ENCODE results near the gene TRIO. TPM values are rescaled to one million over a fixed set of nuclear protein-coding genes. Genes with fewer than 3 reads are reported as not detected.

Gene TRIO
- total RNA-seq, 4 donors from 2014 or later, result 112 to 155 (median 145) TPM

DNA sequence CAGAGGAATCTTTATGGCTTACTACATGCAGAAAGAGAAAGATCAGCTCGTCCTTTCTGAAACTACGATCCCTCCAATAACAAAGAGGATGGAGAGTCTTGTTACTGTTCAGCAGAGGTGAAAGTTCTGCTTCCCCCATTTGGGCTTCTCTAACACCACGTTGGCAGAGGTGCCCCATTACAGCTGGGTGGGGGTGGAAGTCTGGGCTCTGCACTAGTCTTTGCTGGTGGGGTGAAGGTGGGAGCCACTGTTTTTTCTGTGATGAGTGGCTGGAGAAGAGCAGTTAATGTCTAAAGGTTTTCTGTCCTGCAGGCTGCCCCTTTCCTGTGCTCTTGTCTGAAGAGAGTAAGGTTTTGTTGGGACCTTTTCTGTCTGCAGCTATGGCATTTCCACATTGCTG lies 373.8 kb downstream of the TRIO start:
- H3K36me3 ChIP-seq, result no peaks in the 10 kb centered on the region
- H3K4me1 ChIP-seq, result no peaks in the 10 kb centered on the region
- no peak overlapping the region for H3K4me3 ChIP-seq
- peak; percentile 50 for DNase-seq (ENCODE audit: extremely low spot score)
- H3K27me3 ChIP-seq, result no peaks in the 10 kb centered on the region
- no peak for TF ChIP-seq POLR2AphosphoS5 (IDR thresholded peaks at IDR 0.05)
- TF ChIP-seq, protein P1, sequence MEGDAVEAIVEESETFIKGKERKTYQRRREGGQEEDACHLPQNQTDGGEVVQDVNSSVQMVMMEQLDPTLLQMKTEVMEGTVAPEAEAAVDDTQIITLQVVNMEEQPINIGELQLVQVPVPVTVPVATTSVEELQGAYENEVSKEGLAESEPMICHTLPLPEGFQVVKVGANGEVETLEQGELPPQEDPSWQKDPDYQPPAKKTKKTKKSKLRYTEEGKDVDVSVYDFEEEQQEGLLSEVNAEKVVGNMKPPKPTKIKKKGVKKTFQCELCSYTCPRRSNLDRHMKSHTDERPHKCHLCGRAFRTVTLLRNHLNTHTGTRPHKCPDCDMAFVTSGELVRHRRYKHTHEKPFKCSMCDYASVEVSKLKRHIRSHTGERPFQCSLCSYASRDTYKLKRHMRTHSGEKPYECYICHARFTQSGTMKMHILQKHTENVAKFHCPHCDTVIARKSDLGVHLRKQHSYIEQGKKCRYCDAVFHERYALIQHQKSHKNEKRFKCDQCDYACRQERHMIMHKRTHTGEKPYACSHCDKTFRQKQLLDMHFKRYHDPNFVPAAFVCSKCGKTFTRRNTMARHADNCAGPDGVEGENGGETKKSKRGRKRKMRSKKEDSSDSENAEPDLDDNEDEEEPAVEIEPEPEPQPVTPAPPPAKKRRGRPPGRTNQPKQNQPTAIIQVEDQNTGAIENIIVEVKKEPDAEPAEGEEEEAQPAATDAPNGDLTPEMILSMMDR (IDR thresholded peaks at IDR 0.05), result no peak
- H3K9me3 ChIP-seq, result no peaks in the 10 kb centered on the region
- H3K27ac ChIP-seq (replicated peaks in 1 of 4), result no peak overlapping the region
- intact Hi-C loops (cut with DNase I), result no loop called here
- 49% methylated on average over 3 of the region's 3 CpGs for WGBS

DNA sequence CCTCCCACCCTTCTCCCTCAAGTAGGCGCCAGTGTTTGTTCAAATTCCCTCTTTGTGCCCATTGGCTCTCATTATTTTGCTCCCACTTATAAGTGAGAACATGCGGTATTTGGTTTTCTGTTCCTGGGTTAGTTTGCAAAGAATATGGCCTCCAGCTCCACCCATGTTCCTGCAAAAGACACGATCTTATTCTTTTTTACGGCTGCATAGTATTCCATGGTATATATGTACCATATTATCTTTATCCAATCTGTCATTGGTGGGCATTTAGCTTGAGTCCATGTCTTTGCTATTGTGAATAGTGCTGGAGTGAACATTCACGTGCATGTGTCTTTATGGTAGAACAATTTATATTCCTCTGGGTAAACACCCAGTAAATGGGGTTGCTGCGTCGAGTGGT lies 375.5 kb downstream of the TRIO start:
- Histone ChIP-seq H3K9me3 (no peaks in the 10 kb centered on the region), H3K4me3 (no peak overlapping the region), H3K4me1 (no peaks in the 10 kb centered on the region), H3K36me3 (no peaks in the 10 kb centered on the region), H3K27ac (replicated peaks in 1 of 4) (no peak overlapping the region), H3K27me3 (no peaks in the 10 kb centered on the region)
- DNase-seq (ENCODE audit: extremely low spot score), result peak; percentile 0
- intact Hi-C loops (cut with DNase I), result no loop called here
- whole genome bisulfite sequencing, result 96% methylated on average over 7 of the region's 7 CpGs
- TF ChIP-seq POLR2AphosphoS5 (IDR thresholded peaks at IDR 0.05) (no peak), POLR2A (IDR thresholded peaks at IDR 0.05; ENCODE audit: low read depth) (no peak), EP300 (IDR thresholded peaks at IDR 0.05) (no peak)
- TF ChIP-seq, protein P1 (IDR thresholded peaks at IDR 0.05), result no peak

DNA sequence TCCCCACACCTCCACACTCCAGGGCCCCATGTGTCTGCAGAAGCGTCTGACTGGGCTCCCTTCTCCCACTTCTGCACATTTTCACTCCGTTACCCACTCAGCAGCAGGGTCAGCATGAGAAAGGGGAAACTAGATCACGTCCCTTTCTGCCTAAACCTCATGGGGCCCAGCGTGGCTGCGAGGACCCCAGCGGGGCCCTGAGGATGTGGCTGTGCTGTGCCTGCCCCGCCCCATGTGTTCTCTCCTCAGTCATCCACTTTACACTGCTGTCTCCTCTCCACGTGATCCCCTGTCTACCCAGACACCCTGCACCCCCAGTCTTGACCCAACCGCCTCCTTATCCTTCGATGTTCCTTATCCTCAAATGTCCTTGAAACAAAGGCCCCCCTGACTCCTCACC lies 378.6 kb downstream of the TRIO start:
- intact Hi-C loops (cut with DNase I), result no loop called here
- Histone ChIP-seq H3K9me3 (no peaks in the 10 kb centered on the region), H3K4me1 (no peaks in the 10 kb centered on the region), H3K4me3 (no peak overlapping the region), H3K36me3 (no peaks in the 10 kb centered on the region), H3K27me3 (no peaks in the 10 kb centered on the region), H3K27ac (replicated peaks in 1 of 4) (no peak overlapping the region)
- peak; percentile 45 for DNase-seq (ENCODE audit: extremely low spot score)
- WGBS, result 81% methylated on average over 10 of the region's 10 CpGs
- TF ChIP-seq, protein P1 (IDR thresholded peaks at IDR 0.05), result no peak
- TF ChIP-seq POLR2AphosphoS5 (IDR thresholded peaks at IDR 0.05), result no peak
- TF ChIP-seq EP300 (IDR thresholded peaks at IDR 0.05), result no peak
- no peak for TF ChIP-seq POLR2A (IDR thresholded peaks at IDR 0.05; ENCODE audit: low read depth)

DNA sequence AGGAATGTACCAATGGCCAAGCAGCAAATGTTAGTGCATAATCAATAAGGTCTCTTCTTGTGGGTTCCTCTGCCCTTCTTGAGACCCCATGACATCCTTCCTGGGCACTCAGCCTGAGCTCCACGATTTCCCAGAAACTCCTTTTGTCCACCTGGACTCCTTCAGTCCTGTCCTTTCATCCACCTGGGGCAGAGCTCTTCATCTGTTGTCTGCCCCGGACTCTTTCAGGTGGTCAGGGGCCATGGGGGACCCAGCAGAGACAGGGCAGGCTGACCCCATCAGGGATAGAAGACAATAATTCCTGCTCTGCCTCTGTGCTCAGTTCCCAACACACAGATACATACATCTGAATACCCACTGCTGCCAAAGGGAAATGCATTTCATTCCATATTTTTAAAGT lies 379.6 kb downstream of the TRIO start:
- H3K27ac ChIP-seq (replicated peaks in 1 of 4), result no peak overlapping the region
- intact Hi-C loops (cut with DNase I), result no loop called here
- no peaks in the 10 kb centered on the region for H3K4me1 ChIP-seq
- H3K36me3 ChIP-seq, result no peaks in the 10 kb centered on the region
- H3K4me3 ChIP-seq, result no peak overlapping the region
- 73% methylated on average over 2 of the region's 2 CpGs for WGBS
- peak; percentile 77 for DNase-seq (ENCODE audit: extremely low spot score)
- H3K27me3 ChIP-seq, result no peaks in the 10 kb centered on the region
- TF ChIP-seq, protein P1 (IDR thresholded peaks at IDR 0.05), result no peak
- TF ChIP-seq POLR2A (IDR thresholded peaks at IDR 0.05; ENCODE audit: low read depth) (no peak), POLR2AphosphoS5 (IDR thresholded peaks at IDR 0.05) (no peak), EP300 (IDR thresholded peaks at IDR 0.05) (no peak)
- no peaks in the 10 kb centered on the region for H3K9me3 ChIP-seq

DNA sequence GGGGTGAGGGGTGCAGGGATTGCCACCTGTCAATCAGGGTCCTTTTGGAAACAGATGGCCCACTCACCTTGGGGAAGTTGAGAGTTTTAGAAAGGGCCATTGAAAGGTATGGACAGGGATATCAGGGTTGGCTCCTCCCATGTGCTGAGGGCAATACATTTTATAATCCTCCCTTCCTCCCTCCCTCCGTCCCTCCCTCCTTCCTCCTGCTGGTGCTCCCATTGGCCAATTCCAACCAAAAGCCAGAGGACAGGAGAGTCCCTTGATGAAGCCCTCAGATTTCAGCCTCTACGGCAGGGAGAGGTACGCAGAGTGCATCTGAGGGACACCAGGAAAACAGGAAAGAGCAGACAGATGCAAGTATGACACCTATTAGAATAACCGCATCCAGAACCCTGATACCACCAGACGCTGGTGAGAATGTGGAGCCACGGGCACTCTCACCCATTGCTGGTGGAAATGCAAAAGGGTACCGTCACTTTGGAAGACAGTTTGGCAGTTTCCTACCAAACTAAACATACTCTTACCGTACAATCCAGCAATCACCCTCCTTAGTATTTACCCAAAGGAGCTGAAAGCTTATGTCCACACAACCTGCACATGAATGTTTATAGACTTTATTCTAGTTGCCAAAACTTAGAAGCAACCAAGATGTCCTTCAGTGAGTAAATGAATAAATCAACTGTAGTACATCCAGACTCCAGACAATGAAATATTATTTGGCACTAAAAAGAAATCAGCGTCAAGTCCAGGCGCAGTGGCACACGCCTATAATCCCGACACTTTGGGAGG lies 380.3 kb downstream of the TRIO start:
- peak; percentile 53 for DNase-seq (ENCODE audit: extremely low spot score)
- H3K27ac ChIP-seq (replicated peaks in 1 of 4), result no peak overlapping the region
- no peaks in the 10 kb centered on the region for H3K27me3 ChIP-seq
- H3K4me1 ChIP-seq, result no peaks in the 10 kb centered on the region
- WGBS, result 92% methylated on average over 11 of the region's 12 CpGs
- no peaks in the 10 kb centered on the region for H3K9me3 ChIP-seq
- H3K4me3 ChIP-seq, result no peak overlapping the region
- intact Hi-C loops (cut with DNase I), result no loop called here
- no peaks in the 10 kb centered on the region for H3K36me3 ChIP-seq
- TF ChIP-seq EP300 (IDR thresholded peaks at IDR 0.05) (no peak), POLR2AphosphoS5 (IDR thresholded peaks at IDR 0.05) (no peak), POLR2A (IDR thresholded peaks at IDR 0.05; ENCODE audit: low read depth) (no peak)
- TF ChIP-seq, protein P1 (IDR thresholded peaks at IDR 0.05), result no peak
